HG03520 (cell line): Measurements from ENCODE around the gene IL36G.

ENCODE experiments used
- ATAC-seq: cut with Tn5 transposase; IDR thresholded peaks from one replicate; pipeline ENCODE4 v1.9.1; 2021; ENCODE audit warnings: mild to moderate bottlenecking, moderate library complexity; ENCODE audit not compliant: unreplicated experiment

IL36G gene

DNA sequence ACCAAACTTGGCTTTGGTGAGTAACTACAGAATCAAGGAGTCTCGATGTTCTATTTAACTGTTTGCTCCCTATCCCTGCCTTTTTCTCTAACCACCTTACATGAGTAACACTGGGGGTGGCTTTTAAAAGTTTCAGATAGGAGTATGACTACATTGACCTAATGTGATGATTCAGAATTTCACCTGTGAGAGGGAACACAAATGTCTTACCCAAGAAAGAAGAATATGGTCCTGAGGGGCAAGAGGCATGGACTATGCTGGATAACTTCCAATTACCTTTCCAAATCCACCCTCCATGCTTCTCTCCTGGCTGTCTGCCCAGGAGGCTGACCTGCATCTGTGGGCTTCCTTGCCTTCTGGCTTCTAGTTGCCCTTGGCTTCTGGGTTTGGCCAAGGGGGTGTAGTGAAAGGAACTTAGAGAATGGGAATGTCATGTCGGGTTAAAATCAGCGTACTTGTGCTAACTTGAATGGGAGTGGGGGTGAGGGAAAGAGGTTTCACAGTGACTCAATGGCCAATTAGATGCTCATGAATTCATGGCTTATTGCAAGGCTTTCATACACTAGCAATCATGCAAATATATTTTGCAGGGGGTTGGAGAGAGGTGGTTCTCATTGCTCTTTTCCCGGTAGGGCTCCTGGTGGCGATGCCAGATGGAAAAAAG is 5.3 kb upstream of the IL36G start:
- no peak for ATAC-seq

GRCh38 chr2:112973156-112973555 is 4.7 kb upstream of the IL36G start:
- ATAC-seq, result no peak

DNA sequence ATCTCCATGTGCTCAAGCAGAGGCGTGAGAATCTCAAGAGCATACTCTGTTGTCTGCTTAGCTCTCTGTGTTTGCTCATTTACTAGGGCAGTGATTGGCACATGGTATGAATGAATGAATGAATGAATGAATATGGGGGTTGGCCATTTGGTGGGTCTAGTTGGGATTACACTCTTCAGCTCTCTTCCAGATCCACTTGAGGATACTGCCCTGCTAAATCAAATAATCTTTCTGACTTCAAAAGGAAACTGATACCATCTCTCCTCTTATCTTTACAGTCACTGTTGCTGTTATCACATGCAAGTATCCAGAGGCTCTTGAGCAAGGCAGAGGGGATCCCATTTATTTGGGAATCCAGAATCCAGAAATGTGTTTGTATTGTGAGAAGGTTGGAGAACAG is 1.9 kb downstream of the IL36G start:
- no peak for ATAC-seq

GRCh38 chr2:112980537-112980936 is 2.7 kb downstream of the IL36G start:
- no peak for ATAC-seq

DNA sequence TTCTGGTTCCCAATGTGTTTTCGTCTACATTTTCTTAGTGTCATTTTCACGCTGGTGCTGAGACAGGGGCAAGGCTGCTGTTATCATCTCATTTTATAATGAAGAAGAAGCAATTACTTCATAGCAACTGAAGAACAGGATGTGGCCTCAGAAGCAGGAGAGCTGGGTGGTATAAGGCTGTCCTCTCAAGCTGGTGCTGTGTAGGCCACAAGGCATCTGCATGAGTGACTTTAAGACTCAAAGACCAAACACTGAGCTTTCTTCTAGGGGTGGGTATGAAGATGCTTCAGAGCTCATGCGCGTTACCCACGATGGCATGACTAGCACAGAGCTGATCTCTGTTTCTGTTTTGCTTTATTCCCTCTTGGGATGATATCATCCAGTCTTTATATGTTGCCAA is 7.3 kb downstream of the IL36G start:
- ATAC-seq, result no peak

DNA sequence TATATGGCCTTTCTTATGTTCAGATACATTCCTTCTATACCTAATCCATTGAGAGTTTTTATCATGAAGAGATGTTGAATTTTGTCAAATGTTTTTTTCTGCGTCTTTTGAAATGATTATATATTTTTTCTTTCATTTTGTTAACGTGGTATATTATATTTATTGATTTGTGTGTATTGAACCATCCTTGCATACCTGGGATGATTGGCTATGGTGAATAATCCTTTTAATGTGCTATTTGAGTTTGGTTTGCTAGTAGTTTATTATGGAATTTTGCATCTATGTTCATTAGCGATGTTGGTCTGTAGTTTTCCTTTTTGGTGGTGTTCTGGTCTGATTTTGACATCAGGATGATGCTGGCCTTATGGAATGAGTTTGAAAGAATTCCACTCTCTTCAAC is 11.8 kb downstream of the IL36G start:
- ATAC-seq, result no peak

GRCh38 chr2:112993831-112994230 is 16.0 kb downstream of the IL36G start:
- no peak for ATAC-seq

DNA sequence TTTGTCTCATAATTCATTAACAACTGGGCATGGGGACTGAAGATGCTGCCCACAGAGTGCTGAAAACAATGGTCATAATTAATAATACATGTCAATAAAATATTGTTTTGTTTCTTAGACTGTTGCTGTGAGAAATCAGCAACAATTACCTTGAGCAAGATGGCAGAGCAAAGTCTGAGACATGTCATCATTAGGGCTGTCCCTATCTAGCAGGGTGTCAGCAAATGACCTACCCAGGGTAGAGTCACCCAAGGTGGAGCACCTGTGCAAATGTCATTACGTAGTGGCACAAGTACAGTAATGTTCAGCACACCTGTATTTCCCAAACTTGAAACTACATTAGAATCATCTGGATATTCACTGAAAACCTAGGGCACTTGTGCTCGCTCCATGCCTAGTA is 16.8 kb downstream of the IL36G start:
- no peak for ATAC-seq

GRCh38 chr2:112995346-112995920 is 17.6 kb downstream of the IL36G start:
- ATAC-seq, result no peak

- ATAC-seq, result no peak
Observed at GRCh38 chr2:112996635-112997034, 18.8 kb downstream of the IL36G start.

- ATAC-seq, result no peak
Observed at GRCh38 chr2:112997151-112997550, 19.3 kb downstream of the IL36G start.

- no peak for ATAC-seq
Observed at GRCh38 chr2:113000436-113000835, 22.6 kb downstream of the IL36G start.

DNA sequence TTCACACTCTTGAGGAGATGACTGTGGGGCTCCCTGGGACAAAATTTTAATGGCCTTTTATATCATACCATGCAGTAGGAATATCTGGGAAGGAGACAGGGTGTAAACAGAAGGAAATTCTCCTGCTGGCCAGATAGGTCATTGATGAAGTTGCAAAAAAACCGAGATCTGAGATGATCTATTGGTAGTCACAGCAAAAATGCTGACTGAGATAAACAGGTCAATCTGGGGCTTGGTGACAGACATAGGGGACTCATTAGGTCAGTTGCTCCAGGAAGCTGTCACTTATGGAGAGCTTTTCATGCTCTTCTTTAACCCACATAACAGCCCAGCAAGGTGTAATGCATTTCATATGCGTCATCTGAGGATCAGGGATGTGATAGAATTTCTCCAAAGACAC is 24.9 kb downstream of the IL36G start:
- no peak for ATAC-seq

- ATAC-seq, result no peak
Observed at GRCh38 chr2:113005030-113005509, 27.3 kb downstream of the IL36G start, which contains the start of gene IL36A. Gene IL36A, plus strand, starts transcription at chr2:113005459. Its CDS starts 413 bp downstream, at chr2:113005872.

- ATAC-seq, result no peak
Observed at GRCh38 chr2:113007250-113007649, 29.4 kb downstream of the IL36G start.

DNA sequence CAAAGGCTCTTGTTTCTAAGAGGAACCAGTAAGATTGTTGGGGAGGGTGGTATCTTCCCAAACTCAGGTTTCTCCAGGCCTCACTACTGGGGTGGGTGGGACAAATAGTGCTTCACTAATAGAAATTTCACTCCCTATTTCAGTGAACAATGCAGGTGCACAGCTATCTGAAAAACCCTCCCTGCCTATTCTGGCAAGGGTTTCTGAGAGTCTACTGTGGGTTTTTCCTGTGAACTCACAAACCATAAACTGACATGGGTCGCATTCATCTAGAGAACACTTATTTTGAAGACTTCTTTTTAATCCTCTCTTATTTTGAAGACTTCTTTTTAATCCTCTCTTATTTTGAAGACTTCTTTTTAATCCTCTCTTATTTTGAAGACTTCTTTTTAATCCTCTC is 31.8 kb downstream of the IL36G start:
- ATAC-seq, result no peak

- ATAC-seq, result no peak
Observed at GRCh38 chr2:113010088-113010487, 32.3 kb downstream of the IL36G start.

GRCh38 chr2:113011108-113011507 is 33.3 kb downstream of the IL36G start:
- ATAC-seq, result no peak

DNA sequence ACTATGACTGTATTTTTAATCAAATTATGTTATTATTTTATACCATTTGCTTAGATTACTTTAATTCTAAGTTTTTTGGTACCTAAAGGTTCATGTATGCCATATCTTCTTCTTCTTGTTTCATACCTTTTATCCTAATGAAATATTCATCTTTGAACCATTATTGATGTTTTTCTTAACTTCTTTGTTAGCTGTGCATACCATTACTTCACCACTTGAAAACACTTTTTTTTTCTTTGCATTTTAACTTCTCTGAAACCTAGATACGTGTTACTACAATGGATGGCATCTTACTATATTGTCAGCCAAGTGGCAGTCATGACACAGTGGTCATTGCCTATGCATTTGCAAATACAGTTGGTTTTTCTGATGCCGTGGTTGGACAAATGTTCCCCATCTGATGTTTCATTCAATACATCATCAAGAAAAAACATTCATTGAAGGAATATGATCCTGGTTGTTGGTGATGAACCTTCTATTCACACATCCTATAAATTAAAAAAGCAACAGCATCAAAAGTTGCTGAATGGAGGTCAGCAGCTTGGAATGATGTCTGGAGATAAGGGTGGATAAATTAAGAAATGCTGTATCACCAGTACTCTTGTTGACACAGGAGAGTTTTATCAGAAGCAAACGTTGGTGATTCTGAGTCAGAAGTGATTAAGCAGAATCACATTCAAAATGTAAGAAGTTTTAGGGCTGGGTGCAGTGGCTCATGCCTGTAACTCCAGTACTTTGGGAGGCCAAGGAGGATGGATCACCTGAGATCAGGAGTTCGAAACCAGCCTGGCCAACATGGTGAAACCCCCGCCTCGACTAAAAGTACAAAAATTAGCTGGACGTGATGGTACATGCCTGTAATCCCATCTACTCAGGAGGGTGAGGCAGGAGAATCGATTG is 34.9 kb downstream of the IL36G start:
- no peak for ATAC-seq

DNA sequence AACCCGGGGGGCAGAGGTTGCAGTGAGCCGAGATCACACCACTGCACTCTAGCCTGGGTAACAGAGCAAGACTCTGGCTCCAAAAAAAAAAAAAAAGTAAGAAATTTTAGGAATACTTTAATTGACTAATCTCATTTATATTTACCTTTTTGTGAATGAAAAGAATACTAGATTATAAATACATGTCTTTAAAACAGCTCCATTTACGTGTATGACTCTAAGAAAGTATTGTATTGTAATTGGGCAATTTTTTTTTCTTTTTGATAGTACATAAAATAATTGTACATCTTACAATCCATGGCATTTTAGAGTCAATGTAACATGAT is 35.5 kb downstream of the IL36G start:
- ATAC-seq, result no peak

- no peak for ATAC-seq
Observed at GRCh38 chr2:113014067-113014466, 36.3 kb downstream of the IL36G start.

GRCh38 chr2:113015042-113015441 is 37.2 kb downstream of the IL36G start:
- ATAC-seq, result no peak
